NCI-H146 (cell line): ENCODE data around the gene ITGB1BP1.

Experiments
- DNase-seq: peaks from one replicate; lab custom pipeline; 2025; lab: John Stamatoyannopoulos, UW

The ITGB1BP1 gene

GRCh38 chr2:9424447-9425164 is 1.3 kb upstream of the ITGB1BP1 start:
- DNase-seq, result peak; percentile 91

DNA sequence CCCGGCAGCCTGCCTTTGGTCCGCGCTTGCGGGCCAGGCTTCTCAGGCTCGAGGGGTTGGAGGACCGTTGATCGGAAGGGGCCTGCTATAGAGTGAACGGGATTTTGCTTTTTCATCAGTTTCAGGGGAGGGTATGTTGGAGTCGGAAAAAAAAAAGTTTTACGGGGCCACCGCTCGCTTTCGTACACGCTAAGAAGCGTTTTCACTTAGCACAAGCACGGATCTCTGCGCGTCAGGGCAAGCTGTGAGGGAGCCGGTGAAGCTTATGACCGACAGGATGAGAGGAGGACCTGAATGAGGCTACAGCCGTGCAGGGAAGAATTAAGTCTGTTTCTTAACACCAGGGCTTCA is 569 bp upstream of the ITGB1BP1 start:
- peak; percentile 61 for DNase-seq

DNA sequence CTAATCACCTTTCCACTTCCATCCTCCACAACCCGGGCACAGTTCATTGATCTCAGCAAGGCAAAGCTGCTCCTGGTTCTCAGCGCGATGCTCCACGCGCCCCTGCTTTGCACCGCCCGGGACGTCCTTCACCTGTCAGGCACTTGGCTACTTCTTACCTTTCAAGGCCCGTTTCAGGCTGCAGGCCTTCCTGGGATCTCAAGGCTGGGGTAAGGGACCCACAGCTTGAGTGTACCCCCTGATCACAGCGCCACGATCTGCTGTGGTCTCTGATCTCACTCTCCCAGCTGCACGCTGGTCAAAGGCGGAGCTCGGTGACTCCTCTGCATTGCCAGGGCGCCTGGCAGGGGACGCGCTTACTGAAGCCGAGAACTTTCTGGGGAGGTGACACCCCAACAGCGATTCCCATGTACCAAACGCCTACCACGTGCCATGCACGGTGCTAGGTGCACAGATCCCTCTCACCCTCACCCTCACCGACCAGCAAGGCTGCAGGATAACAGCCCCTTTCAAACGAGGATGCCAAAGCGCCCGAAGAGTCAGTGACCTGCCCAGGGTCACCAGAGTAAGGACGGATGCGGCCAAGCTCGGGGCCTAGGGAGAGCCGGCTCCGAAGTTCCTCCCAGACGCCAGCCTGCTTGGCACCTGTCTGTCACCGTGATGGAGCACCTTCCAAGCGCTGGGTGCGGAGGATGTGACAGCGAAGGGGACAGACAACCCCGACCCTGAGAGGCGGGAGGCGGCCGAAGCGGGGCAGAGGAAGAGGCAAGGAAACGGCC is 818 bp downstream of the ITGB1BP1 start:
- peak; percentile 71 for DNase-seq

DNA sequence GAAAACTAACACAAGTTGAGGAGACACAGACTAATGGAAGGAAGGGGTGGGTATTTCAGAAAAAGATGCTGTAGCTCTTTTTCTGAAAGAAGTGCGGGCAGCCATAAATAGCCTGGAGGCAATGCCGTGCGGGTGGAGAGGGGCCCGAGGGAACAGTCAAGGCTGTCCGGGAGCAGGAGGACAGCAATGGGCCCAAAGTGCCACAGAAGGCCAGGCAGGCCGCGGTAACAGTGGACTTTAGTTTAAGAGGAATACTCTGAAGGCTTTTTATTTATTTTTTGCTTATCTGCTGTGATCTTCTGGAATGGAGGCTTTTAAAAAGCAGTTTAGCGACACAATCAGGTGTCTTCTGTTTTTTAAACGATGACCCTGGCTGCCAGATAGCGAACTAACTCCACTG is 2.8 kb downstream of the ITGB1BP1 start:
- no peak for DNase-seq

DNA sequence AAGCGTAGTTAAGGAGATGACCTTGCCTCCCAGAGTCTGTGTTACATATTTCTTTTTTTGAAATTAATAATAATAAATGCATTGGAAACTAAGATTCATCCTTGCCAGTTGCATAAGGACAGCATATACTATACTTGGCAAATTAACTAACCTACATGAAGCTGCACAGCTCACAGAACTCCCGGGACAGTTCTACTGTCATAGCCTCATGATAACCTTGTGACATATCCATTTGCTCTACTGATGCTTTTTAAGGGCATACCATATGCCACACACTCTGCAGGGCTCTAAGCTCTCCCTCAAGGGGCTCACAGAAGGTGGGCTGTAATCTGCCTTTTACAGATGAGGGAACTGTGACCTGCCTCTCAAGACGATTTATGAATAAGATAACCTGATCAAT is 3.8 kb downstream of the ITGB1BP1 start:
- DNase-seq, result no peak

DNA sequence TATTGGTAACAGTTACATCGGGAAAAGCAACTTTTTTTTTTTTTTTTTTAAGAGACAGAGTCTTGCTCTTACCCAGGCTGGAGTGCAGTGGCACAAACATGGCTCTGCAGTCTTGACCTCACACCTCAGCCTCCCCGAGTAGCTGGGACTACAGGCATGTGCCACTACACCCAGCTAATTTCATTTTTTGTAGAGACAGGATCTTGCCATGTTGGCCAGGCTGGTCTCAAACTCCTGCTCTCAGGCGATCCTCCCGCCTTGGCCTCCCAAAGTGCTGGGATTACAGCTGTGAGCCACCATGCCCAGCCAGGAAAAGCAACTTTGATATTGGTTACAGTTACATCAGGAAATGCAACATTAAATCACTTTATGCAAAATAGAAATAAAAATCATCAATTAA is 4.6 kb downstream of the ITGB1BP1 start:
- no peak for DNase-seq

DNA sequence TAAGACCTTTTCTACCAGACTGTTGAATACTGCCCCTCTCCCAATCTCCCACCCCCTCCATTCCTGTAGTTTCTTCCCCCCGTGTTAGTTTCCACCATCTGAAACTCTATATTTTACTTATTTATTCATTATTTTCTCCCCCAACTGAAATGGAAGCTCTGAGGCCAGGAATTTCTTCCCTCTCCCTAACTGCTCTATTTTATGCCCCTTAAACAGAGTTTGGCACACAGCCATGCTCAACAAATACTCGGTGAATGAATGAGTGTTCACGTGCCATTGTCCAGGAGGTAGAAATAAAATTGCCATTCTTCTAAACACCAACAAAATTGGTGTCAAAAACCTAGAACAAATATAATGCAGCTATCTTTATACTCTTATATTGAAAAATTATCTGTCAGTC is 5.6 kb downstream of the ITGB1BP1 start:
- no peak for DNase-seq

DNA sequence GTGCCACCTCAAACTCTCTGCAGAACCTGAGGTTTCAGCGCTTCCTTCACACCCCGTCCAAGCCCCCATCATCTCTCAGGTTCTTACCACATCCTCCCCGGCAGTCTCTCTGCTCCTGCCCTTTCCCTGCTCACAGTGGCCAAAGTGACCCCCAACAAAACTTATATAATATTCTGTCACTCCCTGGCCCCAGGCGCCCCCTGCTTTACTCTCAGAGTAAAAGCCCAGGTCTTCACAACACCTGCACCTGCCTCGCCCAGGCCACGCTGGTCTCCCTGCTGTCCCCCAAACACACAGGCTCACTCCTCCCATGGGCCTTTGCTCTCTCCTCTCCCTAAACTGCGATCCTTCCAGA is 6.4 kb downstream of the ITGB1BP1 start:
- no peak for DNase-seq

DNA sequence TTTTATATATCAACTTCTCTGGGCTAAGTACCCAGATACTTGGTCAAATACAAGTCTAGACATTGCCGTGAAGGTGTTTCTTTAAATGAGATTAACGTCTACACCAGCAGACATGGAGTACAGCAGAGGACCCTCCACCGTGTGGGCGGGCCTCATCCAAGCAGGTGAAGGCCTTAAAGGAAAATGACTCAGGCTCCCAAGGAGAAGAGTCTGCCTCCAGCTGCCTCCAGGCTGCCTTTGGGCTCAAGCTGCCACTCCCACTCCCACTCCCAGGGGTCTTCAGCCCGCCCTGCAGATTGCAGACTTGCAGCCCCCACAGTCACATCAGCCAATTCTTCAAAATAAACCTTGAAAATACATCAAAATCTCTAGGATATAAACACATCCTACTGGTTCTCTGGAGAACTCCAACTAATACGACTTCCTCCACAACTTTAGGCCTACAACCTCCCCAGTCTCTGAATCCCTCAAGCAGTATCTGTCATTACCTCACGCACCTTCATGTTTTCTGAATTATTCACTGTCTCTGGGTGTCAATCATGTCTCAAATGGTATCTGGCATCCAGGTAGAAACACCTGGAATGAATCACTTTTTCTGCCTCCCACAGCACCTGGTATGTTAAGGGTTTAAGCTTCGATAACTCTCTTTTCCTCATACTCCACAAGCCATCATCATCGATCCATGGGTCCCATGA is 6.9 kb downstream of the ITGB1BP1 start:
- no peak for DNase-seq

DNA sequence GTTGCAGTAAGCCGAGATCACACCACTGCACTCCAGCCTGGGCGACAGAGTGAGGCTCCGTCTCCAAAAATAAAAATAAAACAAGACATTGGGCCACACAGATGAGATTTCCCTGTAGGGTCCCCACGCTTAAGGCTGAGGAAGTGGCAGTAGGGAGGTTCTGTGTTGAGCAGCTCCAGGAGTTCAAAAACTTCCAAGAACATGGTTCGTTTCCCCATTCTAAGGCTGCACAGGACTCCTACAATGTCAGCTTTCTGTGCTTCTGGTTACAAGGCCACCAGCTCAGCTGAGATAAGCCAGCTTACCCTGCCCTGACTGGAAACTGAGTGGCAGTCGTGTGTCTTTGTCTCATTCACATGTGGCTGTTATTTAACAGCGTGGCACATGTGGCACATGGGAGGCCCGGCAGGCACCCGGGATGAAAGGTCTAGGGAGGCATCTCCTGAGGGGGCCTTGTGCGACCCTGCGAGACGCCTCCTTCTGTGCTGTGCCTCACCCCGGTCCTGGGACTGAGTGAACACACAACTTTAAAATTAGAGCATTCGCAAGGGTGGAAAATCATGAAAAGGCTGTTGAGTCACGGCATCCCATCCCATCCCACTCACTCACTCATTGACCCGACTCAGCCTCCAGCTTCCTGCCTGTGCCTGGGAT is 7.7 kb downstream of the ITGB1BP1 start:
- no peak for DNase-seq

DNA sequence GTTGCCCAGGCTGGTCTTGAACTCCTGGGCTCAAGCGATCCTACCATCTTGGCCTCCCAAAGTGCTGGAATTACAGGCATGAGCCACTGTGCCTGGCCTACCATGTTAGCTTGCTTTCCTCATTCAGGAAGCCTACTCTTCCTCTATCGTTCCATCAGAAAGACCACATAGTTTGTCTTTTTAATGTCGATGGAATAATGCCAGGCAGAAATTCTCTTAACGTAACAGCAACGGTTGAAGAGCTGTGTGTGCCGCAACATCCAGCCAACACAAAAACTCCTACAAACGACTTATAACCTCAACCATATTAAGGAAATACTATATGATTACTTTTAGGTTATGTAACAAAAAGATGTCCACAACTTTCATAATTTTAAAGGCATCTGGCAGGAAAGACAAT is 10.5 kb downstream of the ITGB1BP1 start:
- DNase-seq, result no peak

GRCh38 chr2:9410108-9410507 is 13.2 kb downstream of the ITGB1BP1 start:
- DNase-seq, result no peak

DNA sequence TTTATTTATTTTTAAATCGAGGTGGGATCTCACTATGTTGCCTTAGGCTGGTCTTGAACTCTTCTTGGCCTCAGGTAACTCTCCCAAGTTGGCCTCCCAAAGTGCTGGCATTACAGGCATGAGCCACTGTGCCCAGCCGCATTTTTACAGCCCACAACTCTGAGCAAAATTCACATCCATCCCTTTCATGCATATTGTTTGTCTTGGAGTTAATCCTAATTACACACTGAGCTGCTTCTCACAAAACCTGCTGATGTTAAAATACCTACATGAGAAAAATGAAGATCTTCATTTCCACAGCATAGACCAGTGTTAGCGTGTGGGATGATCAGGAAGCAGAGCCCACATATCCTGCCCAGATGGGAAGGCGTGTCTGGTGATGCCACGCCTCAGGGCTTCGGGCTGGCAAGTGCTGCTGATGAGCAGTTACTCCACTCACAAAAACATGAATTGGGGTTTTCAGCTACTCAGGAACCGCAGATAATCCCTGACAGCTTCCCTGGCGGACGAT is 14.6 kb downstream of the ITGB1BP1 start:
- DNase-seq, result no peak

- DNase-seq, result no peak
Observed at GRCh38 chr2:9407363-9407811, 15.9 kb downstream of the ITGB1BP1 start.

DNA sequence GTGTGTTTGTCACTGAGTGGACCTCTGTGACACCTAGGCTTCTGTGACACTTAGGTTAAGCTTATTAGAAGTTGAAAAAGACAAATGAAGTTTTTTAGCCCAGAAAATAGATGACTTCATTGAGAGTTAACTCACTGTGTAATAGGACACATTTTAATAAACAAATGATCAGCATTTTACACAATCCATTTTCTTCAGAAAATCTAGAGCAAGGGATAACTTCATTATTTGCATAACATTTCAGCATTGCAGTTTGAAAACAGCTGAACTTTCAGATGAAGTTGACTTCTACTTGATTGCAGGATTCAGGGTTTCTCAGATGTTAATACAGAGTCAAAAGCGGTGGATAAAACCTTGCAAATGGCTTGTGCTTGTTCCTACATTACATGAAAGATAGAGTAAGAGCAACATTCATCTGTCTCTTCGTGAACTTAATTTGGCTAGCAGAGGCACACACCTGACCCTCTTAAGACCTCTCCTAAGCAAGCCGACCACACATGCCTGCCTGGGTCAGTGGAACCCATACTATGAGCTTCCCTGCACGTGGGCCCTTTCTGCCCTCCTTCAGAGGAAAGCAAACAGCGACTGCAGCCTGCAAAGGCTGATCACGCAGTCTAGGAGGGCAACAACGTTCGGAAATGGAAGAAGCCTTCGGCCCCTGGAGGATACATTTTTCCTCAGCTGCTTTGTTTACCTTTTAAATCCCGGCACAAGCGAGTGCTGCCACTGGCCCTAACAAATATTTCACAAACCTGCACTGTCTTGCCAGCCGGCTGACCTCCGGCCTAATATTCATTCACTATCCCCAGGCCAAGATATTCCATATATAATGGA is 16.6 kb downstream of the ITGB1BP1 start:
- no peak for DNase-seq

DNA sequence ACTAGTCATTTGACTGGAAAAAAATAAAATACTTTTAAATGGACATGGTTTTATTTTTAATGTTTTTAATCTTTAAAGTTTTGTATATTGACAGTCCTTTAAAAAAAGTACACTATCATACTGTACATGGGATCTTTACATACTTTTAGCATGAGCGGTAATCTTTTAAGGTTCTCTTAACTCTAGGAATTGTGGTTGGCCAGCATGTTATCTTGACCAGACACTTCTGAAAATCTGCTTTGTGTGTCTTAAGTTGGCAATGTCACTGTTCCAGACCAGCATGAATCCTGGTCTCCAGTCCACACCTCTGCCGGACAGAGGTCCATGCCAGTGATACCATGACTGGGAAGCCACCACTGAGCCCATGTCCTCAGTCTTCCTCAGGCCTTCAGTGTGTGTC is 17.7 kb downstream of the ITGB1BP1 start:
- DNase-seq, result no peak

GRCh38 chr2:9404451-9404850 is 18.9 kb downstream of the ITGB1BP1 start:
- no peak for DNase-seq

GRCh38 chr2:9403924-9404323 is 19.4 kb downstream of the ITGB1BP1 start:
- no peak for DNase-seq

DNA sequence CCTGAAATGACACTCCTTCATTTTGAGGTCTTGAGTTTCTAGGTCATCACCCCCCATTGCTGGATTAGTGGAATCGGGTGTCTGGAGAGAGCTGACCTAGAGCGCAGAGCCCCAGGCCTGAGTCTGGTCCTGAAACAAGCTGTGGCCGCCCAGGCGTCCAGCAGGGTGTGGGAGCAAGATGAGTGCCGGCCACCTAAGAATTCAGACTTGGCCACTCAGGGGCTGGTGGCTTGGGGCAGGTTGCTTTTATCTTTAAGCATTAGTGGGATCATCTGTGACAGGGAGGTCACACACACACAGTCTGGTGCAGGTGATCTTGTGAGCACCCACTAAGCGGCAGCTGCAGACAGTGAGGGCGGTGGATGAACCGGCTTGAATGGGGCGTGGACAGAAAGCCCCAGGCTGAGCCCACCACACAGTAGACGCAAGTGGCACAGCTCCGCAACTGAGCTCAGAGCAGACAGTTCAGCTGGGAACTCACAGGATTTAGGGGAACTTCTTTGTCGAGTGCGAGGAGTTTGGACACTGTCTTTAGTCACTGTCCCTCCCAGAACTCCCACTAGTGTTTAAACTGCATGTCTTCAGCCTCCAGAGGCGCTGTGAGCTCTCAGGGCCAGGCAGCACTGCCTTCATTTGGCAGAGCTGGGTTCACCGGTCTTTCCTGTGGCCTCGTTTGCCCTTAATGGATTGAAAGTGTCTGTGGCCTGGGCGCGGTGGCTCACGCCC is 21.5 kb downstream of the ITGB1BP1 start:
- DNase-seq, result no peak

GRCh38 chr2:9401059-9401547 is 22.2 kb downstream of the ITGB1BP1 start:
- no peak for DNase-seq
